Osteocyte (in vitro differentiated cells): ENCODE measurements around the gene ABCB4. TPM values are rescaled to one million over a fixed set of nuclear protein-coding genes. Genes with fewer than 3 reads are reported as not detected.

Experiments used
- DNase-seq: peaks from one replicate; pipeline ENCODE4 v3.0.0; 2021; ENCODE audit warnings: mixed read lengths; ENCODE audit not compliant: unreplicated experiment; ENCODE audit errors: extremely low spot score
- H3K27ac Mint-ChIP-seq: one replicate; pipeline ENCODE4 v1.8.0; 2021; ENCODE audit warnings: mild to moderate bottlenecking, mixed read lengths; ENCODE audit not compliant: unreplicated experiment
- H3K27me3 Mint-ChIP-seq: one replicate; pipeline ENCODE4 v1.8.0; 2021; ENCODE audit warnings: mixed read lengths; ENCODE audit not compliant: unreplicated experiment
- H3K36me3 Mint-ChIP-seq: one replicate; pipeline ENCODE4 v1.8.0; 2021; ENCODE audit warnings: mixed read lengths; ENCODE audit not compliant: unreplicated experiment
- H3K4me1 Mint-ChIP-seq: one replicate; pipeline ENCODE4 v1.8.0; 2021; ENCODE audit warnings: mixed read lengths; ENCODE audit not compliant: unreplicated experiment
- H3K4me3 Mint-ChIP-seq: one replicate; pipeline ENCODE4 v1.8.0; 2021; ENCODE audit warnings: mild to moderate bottlenecking, moderate library complexity, mixed read lengths; ENCODE audit not compliant: unreplicated experiment
- H3K9me3 Mint-ChIP-seq: one replicate; pipeline ENCODE4 v1.8.0; 2021; ENCODE audit warnings: mixed read lengths; ENCODE audit not compliant: unreplicated experiment
- total RNA-seq: library from RNA; stranded (reverse); gene quantifications from 2 replicates; pipeline ENCODE4 v1.2.1, GENCODE V29; 2021
- TF ChIP-seq, protein P1 (sequence below): fragments of 200-600 bp; sonication (generic); IDR thresholded peaks from 2 replicates; pipeline ENCODE4 v1.5.0; 2021; ENCODE audit warnings: antibody characterized with exemption, mild to moderate bottlenecking, moderate library complexity

Gene ABCB4
- total RNA-seq, 1 donor from 2014 or later = not detected

DNA sequence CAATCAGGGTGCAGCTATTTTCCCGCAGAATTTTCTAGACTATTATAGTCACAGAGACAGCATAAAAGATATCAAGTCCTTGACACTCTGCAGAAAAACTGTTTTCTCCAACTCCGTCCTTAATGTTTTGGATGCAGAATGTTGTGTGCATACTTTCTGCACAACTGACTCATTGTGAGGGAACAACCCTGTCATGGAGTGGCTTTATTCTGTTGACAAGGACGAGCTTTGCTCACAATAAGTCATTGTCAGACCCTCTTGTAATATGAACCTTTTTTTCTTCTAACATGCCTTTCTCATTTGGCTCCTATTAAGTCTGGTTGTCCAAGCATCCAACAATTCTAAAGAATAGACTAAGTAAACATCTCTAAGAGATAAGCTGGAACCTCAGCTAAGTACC is 17.3 kb downstream of the ABCB4 start:
- H3K9me3 Mint-ChIP-seq = no peaks in the 10 kb centered on the region
- H3K27ac Mint-ChIP-seq = no peak overlapping the region
- H3K4me1 Mint-ChIP-seq = no peaks in the 10 kb centered on the region
- peaks cover 3% of the 10 kb centered on the region for H3K27me3 Mint-ChIP-seq
- no peak overlapping the region for H3K4me3 Mint-ChIP-seq
- DNase-seq = no peak
- TF ChIP-seq, protein P1, sequence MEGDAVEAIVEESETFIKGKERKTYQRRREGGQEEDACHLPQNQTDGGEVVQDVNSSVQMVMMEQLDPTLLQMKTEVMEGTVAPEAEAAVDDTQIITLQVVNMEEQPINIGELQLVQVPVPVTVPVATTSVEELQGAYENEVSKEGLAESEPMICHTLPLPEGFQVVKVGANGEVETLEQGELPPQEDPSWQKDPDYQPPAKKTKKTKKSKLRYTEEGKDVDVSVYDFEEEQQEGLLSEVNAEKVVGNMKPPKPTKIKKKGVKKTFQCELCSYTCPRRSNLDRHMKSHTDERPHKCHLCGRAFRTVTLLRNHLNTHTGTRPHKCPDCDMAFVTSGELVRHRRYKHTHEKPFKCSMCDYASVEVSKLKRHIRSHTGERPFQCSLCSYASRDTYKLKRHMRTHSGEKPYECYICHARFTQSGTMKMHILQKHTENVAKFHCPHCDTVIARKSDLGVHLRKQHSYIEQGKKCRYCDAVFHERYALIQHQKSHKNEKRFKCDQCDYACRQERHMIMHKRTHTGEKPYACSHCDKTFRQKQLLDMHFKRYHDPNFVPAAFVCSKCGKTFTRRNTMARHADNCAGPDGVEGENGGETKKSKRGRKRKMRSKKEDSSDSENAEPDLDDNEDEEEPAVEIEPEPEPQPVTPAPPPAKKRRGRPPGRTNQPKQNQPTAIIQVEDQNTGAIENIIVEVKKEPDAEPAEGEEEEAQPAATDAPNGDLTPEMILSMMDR = no peak
- H3K36me3 Mint-ChIP-seq = no peaks in the 10 kb centered on the region

DNA sequence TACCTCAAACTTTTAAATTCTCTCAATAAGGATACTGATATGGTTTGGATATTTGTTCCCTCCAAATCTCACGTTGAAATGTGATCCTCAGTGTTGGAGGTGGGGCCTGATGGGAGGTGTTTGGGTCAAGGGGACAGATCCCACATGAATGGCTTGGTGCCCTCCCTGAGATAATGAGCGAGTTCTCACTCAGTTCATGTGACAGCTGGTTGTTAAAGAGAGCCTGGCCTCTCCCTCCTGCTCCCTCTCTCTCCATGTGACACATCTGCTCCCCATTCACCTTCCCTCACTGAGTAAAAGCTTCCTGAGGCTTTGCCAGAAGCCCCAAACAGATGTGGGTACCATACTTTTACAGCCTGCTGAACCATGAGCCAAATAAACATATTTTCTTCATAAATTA is 19.2 kb downstream of the ABCB4 start:
- TF ChIP-seq, protein P1 = no peak
- no peak for DNase-seq
- H3K36me3 Mint-ChIP-seq = no peaks in the 10 kb centered on the region
- H3K4me1 Mint-ChIP-seq = no peaks in the 10 kb centered on the region
- no peaks in the 10 kb centered on the region for H3K9me3 Mint-ChIP-seq
- no peak overlapping the region for H3K27ac Mint-ChIP-seq
- H3K27me3 Mint-ChIP-seq = peaks cover 8% of the 10 kb centered on the region
- no peak overlapping the region for H3K4me3 Mint-ChIP-seq

DNA sequence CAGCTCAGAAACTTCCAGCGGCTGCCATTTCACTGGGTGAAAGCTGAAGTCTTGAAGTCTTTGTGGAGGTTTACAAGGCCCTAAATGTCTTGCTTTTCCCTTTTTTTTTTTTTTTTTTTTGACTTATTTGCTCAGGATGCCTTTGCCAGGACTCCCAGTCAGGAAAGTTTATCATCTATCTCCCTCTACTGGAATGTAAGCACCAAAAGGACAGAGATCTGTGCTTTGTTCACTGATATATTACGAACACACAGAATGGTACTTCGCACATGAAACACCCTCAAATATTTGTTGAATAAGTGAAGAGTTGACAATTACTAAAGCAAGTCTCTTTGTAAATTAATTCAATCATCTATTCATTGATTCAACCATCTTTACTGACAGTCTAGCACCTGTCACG is 23.2 kb downstream of the ABCB4 start:
- H3K4me1 Mint-ChIP-seq = no peaks in the 10 kb centered on the region
- H3K9me3 Mint-ChIP-seq = no peaks in the 10 kb centered on the region
- no peak for DNase-seq

DNA sequence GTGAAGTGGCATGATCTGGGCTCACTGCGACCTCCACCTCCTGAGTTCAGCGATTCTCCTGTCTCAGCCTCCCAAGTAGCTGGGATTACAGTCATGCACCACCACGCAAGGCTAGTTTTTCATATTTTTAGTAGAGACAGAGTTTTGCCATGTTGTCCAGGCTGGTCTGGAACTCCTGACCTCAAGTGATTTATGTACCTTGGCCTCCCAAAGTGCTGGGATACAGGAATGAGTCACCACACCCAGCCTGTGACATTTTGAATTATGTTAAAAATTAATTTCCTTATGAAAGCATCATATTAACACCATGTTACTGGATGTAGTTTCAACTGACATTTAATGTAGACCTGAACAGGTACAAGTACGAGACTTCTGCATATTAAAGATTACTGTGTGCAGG is 24.3 kb downstream of the ABCB4 start:
- TF ChIP-seq, protein P1 = no peak
- DNase-seq = no peak
- Mint-ChIP-seq H3K9me3 (no peaks in the 10 kb centered on the region), H3K27me3 (peaks cover 11% of the 10 kb centered on the region), H3K4me3 (no peak overlapping the region), H3K27ac (no peak overlapping the region), H3K36me3 (no peaks in the 10 kb centered on the region), H3K4me1 (no peaks in the 10 kb centered on the region)

More for the DNA sequence above, 23.2 kb downstream of the ABCB4 start:
- peaks cover 13% of the 10 kb centered on the region for H3K27me3 Mint-ChIP-seq
- no peak overlapping the region for H3K27ac Mint-ChIP-seq
- TF ChIP-seq, protein P1 = no peak
- H3K36me3 Mint-ChIP-seq = no peaks in the 10 kb centered on the region
- no peak overlapping the region for H3K4me3 Mint-ChIP-seq

DNA sequence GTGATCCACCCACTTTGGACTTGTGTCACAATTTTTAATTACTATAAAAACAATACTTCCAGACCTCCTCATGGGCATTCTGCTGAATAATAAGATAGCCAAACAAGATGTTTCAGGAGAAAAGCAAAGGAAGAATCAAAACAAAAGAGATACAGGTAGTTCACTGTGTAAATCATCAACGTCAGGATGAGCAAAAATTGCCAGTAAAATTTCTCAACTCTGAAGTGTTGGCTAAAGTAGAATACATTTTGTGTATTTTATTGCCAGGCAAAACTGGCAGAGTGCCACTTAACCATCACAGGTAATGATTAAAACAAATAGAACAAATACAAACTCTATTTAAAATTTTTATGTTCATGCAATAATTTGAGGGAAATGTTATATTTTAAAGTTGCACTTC is 24.8 kb downstream of the ABCB4 start:
- Mint-ChIP-seq H3K4me1 (no peaks in the 10 kb centered on the region), H3K4me3 (no peak overlapping the region), H3K36me3 (no peaks in the 10 kb centered on the region), H3K27me3 (peaks cover 14% of the 10 kb centered on the region), H3K27ac (no peak overlapping the region), H3K9me3 (no peaks in the 10 kb centered on the region)
- TF ChIP-seq, protein P1 = no peak
- DNase-seq = no peak
